ENCODE measurements around the gene AHNAK.
A peak's percentile ranks its signal among the peaks of the same experiment; 100 is the strongest.

Gene AHNAK

GRCh38 chr11:62472063-62472884 is 74.3 kb downstream of the AHNAK start (continued):
- peak; percentile 58; the same call in 1 of the 2 replicates for TF ChIP-seq ZNF366 (tag by site-specific recombination; conservative IDR thresholded peaks at IDR 0.05)
- peak; percentile 57 for TF ChIP-seq ZNF600 (tag by site-specific recombination; IDR thresholded peaks at IDR 0.05)
- no peak for TF ChIP-seq ZBTB1 (tag by site-specific recombination; IDR thresholded peaks at IDR 0.05)
- TF ChIP-seq KLF9 (tag by site-specific recombination; IDR thresholded peaks at IDR 0.05; ENCODE audit: low read depth) = no peak
- peak; percentile 82 for TF ChIP-seq ZNF629 (tag by site-specific recombination; IDR thresholded peaks at IDR 0.05)
- TF ChIP-seq ZNF391 (tag by site-specific recombination; IDR thresholded peaks at IDR 0.05; ENCODE audit: borderline replicate concordance, low read depth) = 0 out of 2 replicates have a peak, but pooled peaks have one; percentile 29
- TF ChIP-seq TRIM28 (IDR thresholded peaks at IDR 0.05; ENCODE audit: borderline replicate concordance, low read length) = no peak
- no peak for TF ChIP-seq ZNF830 (tag by site-specific recombination; IDR thresholded peaks at IDR 0.05; ENCODE audit: low read depth)
- no peak for TF ChIP-seq ZNF18 (tag by site-specific recombination; IDR thresholded peaks at IDR 0.05)
- no peak for TF ChIP-seq IKZF3 (tag by site-specific recombination; IDR thresholded peaks at IDR 0.05)
- TF ChIP-seq ZNF239 (tag by site-specific recombination; IDR thresholded peaks at IDR 0.05) = no peak
- TF ChIP-seq SCRT2 (tag by site-specific recombination; IDR thresholded peaks at IDR 0.05) = no peak
- TF ChIP-seq, protein P1, sequence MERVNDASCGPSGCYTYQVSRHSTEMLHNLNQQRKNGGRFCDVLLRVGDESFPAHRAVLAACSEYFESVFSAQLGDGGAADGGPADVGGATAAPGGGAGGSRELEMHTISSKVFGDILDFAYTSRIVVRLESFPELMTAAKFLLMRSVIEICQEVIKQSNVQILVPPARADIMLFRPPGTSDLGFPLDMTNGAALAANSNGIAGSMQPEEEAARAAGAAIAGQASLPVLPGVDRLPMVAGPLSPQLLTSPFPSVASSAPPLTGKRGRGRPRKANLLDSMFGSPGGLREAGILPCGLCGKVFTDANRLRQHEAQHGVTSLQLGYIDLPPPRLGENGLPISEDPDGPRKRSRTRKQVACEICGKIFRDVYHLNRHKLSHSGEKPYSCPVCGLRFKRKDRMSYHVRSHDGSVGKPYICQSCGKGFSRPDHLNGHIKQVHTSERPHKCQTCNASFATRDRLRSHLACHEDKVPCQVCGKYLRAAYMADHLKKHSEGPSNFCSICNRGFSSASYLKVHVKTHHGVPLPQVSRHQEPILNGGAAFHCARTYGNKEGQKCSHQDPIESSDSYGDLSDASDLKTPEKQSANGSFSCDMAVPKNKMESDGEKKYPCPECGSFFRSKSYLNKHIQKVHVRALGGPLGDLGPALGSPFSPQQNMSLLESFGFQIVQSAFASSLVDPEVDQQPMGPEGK (tag by site-specific recombination; IDR thresholded peaks at IDR 0.05) = peak; percentile 93
- no peak for TF ChIP-seq SALL2 (tag by site-specific recombination; IDR thresholded peaks at IDR 0.05; ENCODE audit: borderline replicate concordance)
- TF ChIP-seq ZNF707 (tag by site-specific recombination; IDR thresholded peaks at IDR 0.05) = no peak
- no peak; the same call in 1 of the 2 replicates for TF ChIP-seq ZNF394 (tag by site-specific recombination; IDR thresholded peaks at IDR 0.05; ENCODE audit: borderline replicate concordance)
- TF ChIP-seq, protein P2, sequence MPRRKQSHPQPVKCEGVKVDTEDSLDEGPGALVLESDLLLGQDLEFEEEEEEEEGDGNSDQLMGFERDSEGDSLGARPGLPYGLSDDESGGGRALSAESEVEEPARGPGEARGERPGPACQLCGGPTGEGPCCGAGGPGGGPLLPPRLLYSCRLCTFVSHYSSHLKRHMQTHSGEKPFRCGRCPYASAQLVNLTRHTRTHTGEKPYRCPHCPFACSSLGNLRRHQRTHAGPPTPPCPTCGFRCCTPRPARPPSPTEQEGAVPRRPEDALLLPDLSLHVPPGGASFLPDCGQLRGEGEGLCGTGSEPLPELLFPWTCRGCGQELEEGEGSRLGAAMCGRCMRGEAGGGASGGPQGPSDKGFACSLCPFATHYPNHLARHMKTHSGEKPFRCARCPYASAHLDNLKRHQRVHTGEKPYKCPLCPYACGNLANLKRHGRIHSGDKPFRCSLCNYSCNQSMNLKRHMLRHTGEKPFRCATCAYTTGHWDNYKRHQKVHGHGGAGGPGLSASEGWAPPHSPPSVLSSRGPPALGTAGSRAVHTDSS (tag by site-specific recombination; IDR thresholded peaks at IDR 0.05) = no peak
- TF ChIP-seq ZNF776 (tag by site-specific recombination; IDR thresholded peaks at IDR 0.05; ENCODE audit: borderline replicate concordance) = no peak
- TF ChIP-seq, protein P3, sequence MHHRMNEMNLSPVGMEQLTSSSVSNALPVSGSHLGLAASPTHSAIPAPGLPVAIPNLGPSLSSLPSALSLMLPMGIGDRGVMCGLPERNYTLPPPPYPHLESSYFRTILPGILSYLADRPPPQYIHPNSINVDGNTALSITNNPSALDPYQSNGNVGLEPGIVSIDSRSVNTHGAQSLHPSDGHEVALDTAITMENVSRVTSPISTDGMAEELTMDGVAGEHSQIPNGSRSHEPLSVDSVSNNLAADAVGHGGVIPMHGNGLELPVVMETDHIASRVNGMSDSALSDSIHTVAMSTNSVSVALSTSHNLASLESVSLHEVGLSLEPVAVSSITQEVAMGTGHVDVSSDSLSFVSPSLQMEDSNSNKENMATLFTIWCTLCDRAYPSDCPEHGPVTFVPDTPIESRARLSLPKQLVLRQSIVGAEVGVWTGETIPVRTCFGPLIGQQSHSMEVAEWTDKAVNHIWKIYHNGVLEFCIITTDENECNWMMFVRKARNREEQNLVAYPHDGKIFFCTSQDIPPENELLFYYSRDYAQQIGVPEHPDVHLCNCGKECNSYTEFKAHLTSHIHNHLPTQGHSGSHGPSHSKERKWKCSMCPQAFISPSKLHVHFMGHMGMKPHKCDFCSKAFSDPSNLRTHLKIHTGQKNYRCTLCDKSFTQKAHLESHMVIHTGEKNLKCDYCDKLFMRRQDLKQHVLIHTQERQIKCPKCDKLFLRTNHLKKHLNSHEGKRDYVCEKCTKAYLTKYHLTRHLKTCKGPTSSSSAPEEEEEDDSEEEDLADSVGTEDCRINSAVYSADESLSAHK (tag by site-specific recombination; IDR thresholded peaks at IDR 0.05) = no peak
- 0 out of 2 replicates have a peak, but pooled peaks have one; percentile 19 for TF ChIP-seq TSHZ1 (tag by site-specific recombination; IDR thresholded peaks at IDR 0.05; ENCODE audit: borderline replicate concordance)
- no peak for TF ChIP-seq ZNF26 (tag by site-specific recombination; IDR thresholded peaks at IDR 0.05)
- TF ChIP-seq, protein P4, sequence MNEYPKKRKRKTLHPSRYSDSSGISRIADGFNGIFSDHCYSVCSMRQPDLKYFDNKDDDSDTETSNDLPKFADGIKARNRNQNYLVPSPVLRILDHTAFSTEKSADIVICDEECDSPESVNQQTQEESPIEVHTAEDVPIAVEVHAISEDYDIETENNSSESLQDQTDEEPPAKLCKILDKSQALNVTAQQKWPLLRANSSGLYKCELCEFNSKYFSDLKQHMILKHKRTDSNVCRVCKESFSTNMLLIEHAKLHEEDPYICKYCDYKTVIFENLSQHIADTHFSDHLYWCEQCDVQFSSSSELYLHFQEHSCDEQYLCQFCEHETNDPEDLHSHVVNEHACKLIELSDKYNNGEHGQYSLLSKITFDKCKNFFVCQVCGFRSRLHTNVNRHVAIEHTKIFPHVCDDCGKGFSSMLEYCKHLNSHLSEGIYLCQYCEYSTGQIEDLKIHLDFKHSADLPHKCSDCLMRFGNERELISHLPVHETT (tag by site-specific recombination; IDR thresholded peaks at IDR 0.05) = 0 out of 2 replicates have a peak, but pooled peaks have one; percentile 62
- TF ChIP-seq ZBTB20 (tag by site-specific recombination; IDR thresholded peaks at IDR 0.05) = peak; percentile 51; the same call in 1 of the 2 replicates

Data from HEK293 (cell line).